GM21737 (cell line): ENCODE results near the gene DNASE2B.
"Not testable (repeated sequence)": the region's sequence is repeated elsewhere in the genome, so short reads cannot be mapped to it uniquely, and the experiment has no call there.

Source experiments
- ATAC-seq: cut with Tn5 transposase; IDR thresholded peaks from one replicate; pipeline ENCODE4 v1.9.1; 2021; ENCODE audit warnings: mild to moderate bottlenecking, moderate library complexity; ENCODE audit not compliant: unreplicated experiment

DNASE2B gene

GRCh38 chr1:84442747-84443646 lies 44.7 kb downstream of the DNASE2B start:
- ATAC-seq = not testable (repeated sequence)

DNA sequence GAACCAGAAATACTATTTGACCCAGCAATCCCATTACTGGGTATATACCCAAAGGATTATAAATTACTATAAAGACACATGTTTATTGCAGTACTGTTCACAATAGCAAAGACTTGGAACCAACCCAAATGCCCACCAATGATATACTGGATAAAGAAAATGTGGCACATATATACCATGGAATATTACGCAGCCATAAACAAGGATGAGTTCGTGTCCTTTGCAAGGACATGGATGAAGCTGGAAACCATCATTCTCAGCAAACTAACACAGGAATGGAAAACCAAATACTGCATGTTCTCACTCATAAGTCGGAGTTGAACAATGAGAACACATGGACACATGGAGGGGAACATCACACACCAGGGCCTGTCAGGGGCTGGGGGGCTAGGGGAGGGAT lies 50.4 kb downstream of the DNASE2B start:
- ATAC-seq = not testable (repeated sequence)

DNA sequence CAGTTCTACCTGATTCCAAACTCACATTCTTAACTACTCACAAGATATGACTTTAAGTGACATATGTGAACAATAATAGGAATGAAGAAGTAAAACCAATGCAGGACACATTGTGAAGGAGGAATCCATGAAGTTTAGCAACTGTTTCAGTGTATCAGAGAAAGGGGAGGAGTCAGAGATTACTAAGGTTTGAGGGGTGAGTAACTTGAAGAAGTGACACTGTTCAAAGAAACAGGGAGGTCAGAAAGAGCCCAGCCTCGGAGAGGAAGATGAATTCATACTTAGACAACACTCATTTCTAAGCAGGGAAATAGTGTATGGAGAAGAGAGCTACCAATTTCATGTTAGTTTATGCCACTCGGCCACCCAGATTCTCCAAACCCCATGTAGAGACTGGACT lies 52.6 kb downstream of the DNASE2B start:
- ATAC-seq = no peak

DNA sequence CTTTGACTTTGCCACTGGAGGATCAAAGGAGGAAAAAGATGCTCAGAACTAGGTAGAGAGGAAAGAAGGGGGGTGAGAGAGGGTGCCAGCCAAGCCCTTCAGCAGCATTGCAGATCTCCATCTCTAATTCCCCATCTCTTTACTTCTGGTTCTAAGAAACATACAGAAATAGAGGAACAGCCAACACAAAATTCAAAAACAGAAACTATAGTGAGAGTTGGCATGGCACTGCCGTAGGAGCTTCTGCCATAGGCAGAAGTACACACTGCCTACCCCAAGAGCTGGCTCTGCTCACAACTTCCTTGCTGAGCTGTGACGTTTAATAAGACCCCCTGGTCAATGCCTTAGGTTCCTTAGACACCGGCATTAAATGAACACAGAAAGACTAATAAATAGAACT lies 54.2 kb downstream of the DNASE2B start:
- no peak for ATAC-seq

DNA sequence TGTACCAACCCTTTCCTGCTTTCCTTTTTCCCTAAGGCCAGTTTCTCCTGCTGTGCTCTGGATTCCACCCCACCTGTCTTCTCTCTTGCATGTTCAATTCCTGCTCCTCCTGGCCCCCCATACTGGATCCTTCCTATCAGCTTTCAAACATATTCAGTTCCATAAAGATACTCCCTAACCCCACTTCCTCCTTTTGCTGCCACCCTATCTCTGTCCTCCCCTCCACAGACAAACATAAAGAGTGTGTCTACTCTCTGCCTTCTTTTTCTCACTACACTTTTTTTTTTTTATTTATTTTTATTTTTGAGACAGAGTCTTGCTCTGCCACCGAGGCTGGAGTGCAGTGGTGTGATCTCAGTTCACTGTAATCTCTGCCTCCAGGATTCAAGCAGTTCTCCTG lies 63.8 kb downstream of the DNASE2B start:
- no peak for ATAC-seq
